Measurements from ENCODE around the gene MYL10.

DNA sequence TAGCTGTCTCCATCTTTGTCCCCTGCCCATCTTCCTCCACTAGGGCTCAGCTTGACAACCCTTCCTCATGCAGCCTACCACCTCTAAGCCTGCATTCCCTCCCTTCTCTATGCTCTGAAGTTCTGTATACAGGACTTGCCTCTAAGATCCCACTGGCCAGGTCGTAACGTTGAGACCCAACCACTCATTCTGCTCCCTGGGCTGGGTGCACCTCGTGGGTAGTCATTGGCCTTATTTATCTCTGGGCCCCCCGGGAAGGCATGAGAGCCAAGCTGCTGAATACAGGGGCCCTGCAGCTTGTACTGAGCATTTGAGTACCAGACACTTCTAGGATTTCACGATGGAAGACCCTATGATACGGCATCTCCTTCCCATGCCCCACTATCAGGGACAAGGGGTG lies 31.2 kb downstream of the MYL10 start:
- TF ChIP-seq, protein P1, sequence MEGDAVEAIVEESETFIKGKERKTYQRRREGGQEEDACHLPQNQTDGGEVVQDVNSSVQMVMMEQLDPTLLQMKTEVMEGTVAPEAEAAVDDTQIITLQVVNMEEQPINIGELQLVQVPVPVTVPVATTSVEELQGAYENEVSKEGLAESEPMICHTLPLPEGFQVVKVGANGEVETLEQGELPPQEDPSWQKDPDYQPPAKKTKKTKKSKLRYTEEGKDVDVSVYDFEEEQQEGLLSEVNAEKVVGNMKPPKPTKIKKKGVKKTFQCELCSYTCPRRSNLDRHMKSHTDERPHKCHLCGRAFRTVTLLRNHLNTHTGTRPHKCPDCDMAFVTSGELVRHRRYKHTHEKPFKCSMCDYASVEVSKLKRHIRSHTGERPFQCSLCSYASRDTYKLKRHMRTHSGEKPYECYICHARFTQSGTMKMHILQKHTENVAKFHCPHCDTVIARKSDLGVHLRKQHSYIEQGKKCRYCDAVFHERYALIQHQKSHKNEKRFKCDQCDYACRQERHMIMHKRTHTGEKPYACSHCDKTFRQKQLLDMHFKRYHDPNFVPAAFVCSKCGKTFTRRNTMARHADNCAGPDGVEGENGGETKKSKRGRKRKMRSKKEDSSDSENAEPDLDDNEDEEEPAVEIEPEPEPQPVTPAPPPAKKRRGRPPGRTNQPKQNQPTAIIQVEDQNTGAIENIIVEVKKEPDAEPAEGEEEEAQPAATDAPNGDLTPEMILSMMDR (IDR thresholded peaks at IDR 0.05), result no peak
- TF ChIP-seq ZFP36 (IDR thresholded peaks at IDR 0.05; ENCODE audit: borderline replicate concordance, partially characterized antibody), result no peak
- TF ChIP-seq CHD2 (IDR thresholded peaks at IDR 0.05; ENCODE audit: low read length, partially characterized antibody), result no peak
- TF ChIP-seq MAZ (IDR thresholded peaks at IDR 0.05; ENCODE audit: borderline replicate concordance, low read depth, low read length), result no peak
- no peak for TF ChIP-seq EP300 (IDR thresholded peaks at IDR 0.05)
- TF ChIP-seq, protein P2, sequence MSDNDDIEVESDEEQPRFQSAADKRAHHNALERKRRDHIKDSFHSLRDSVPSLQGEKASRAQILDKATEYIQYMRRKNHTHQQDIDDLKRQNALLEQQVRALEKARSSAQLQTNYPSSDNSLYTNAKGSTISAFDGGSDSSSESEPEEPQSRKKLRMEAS (IDR thresholded peaks at IDR 0.05), result no peak
- TF ChIP-seq, protein P3, sequence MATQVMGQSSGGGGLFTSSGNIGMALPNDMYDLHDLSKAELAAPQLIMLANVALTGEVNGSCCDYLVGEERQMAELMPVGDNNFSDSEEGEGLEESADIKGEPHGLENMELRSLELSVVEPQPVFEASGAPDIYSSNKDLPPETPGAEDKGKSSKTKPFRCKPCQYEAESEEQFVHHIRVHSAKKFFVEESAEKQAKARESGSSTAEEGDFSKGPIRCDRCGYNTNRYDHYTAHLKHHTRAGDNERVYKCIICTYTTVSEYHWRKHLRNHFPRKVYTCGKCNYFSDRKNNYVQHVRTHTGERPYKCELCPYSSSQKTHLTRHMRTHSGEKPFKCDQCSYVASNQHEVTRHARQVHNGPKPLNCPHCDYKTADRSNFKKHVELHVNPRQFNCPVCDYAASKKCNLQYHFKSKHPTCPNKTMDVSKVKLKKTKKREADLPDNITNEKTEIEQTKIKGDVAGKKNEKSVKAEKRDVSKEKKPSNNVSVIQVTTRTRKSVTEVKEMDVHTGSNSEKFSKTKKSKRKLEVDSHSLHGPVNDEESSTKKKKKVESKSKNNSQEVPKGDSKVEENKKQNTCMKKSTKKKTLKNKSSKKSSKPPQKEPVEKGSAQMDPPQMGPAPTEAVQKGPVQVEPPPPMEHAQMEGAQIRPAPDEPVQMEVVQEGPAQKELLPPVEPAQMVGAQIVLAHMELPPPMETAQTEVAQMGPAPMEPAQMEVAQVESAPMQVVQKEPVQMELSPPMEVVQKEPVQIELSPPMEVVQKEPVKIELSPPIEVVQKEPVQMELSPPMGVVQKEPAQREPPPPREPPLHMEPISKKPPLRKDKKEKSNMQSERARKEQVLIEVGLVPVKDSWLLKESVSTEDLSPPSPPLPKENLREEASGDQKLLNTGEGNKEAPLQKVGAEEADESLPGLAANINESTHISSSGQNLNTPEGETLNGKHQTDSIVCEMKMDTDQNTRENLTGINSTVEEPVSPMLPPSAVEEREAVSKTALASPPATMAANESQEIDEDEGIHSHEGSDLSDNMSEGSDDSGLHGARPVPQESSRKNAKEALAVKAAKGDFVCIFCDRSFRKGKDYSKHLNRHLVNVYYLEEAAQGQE (IDR thresholded peaks at IDR 0.05), result no peak
- TF ChIP-seq POLR2A (IDR thresholded peaks at IDR 0.05; ENCODE audit: low read length), result no peak
- TF ChIP-seq NR3C1 (IDR thresholded peaks at IDR 0.05), result no peak
- TF ChIP-seq CEBPB (IDR thresholded peaks at IDR 0.05), result no peak
- no peak for TF ChIP-seq POLR2AphosphoS2 (conservative IDR thresholded peaks at IDR 0.05; ENCODE audit: low read length)
- TF ChIP-seq, protein P4, sequence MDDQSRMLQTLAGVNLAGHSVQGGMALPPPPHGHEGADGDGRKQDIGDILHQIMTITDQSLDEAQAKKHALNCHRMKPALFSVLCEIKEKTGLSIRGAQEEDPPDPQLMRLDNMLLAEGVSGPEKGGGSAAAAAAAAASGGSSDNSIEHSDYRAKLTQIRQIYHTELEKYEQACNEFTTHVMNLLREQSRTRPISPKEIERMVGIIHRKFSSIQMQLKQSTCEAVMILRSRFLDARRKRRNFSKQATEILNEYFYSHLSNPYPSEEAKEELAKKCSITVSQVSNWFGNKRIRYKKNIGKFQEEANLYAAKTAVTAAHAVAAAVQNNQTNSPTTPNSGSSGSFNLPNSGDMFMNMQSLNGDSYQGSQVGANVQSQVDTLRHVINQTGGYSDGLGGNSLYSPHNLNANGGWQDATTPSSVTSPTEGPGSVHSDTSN (IDR thresholded peaks at IDR 0.05), result no peak

Data from A549 (cell line).